GM19452 (cell line): ENCODE measurements around the gene SERPINI1.
"Not testable (repeated sequence)": the region's sequence is repeated elsewhere in the genome, so short reads cannot be mapped to it uniquely, and the experiment has no call there.

Experiments used
- ATAC-seq: cut with Tn5 transposase; IDR thresholded peaks from one replicate; pipeline ENCODE4 v1.9.1; 2021; ENCODE audit not compliant: unreplicated experiment

Gene SERPINI1

GRCh38 chr3:167785790-167786189 is 50.3 kb downstream of the SERPINI1 start:
- ATAC-seq, result no peak

- ATAC-seq, result no peak
Measured at GRCh38 chr3:167787440-167787839, 51.9 kb downstream of the SERPINI1 start.

- no peak for ATAC-seq
Measured at GRCh38 chr3:167798443-167798842, 62.9 kb downstream of the SERPINI1 start.

GRCh38 chr3:167808910-167809309 is 73.4 kb downstream of the SERPINI1 start:
- ATAC-seq, result no peak

- no peak for ATAC-seq
Measured at GRCh38 chr3:167810236-167810635, 74.7 kb downstream of the SERPINI1 start.

- ATAC-seq, result no peak
Measured at GRCh38 chr3:167811031-167811430, 75.5 kb downstream of the SERPINI1 start.

GRCh38 chr3:167813169-167814123 is 77.9 kb downstream of the SERPINI1 start:
- ATAC-seq, result no peak

GRCh38 chr3:167814441-167814951 is 79.0 kb downstream of the SERPINI1 start:
- no peak for ATAC-seq

- no peak for ATAC-seq
Measured at GRCh38 chr3:167816953-167817352, 81.4 kb downstream of the SERPINI1 start.

GRCh38 chr3:167820102-167820865 is 84.8 kb downstream of the SERPINI1 start:
- no peak for ATAC-seq

- ATAC-seq, result no peak
Measured at GRCh38 chr3:167821248-167821805, 85.8 kb downstream of the SERPINI1 start.

GRCh38 chr3:167823738-167824137 is 88.2 kb downstream of the SERPINI1 start:
- no peak for ATAC-seq

GRCh38 chr3:167827588-167827987 is 92.1 kb downstream of the SERPINI1 start:
- not testable (repeated sequence) for ATAC-seq

- ATAC-seq, result no peak
Measured at GRCh38 chr3:167829071-167829470, 93.5 kb downstream of the SERPINI1 start.

- no peak for ATAC-seq
Measured at GRCh38 chr3:167830007-167830406, 94.5 kb downstream of the SERPINI1 start.

GRCh38 chr3:167835359-167835758 is 99.8 kb downstream of the SERPINI1 start:
- ATAC-seq, result no peak

GRCh38 chr3:167835953-167836352 is 100.4 kb downstream of the SERPINI1 start:
- ATAC-seq, result no peak

GRCh38 chr3:167837466-167837865 is 101.9 kb downstream of the SERPINI1 start:
- ATAC-seq, result no peak

GRCh38 chr3:167839460-167840134 is 104.1 kb downstream of the SERPINI1 start:
- peak; percentile 47 for ATAC-seq

GRCh38 chr3:167840247-167840646 is 104.7 kb downstream of the SERPINI1 start:
- ATAC-seq, result no peak

GRCh38 chr3:167843481-167843880 is 108.0 kb downstream of the SERPINI1 start:
- peak; percentile 11 for ATAC-seq
